ENCODE measurements around the gene VANGL2. TPM values are rescaled to one million over a fixed set of nuclear protein-coding genes. Genes with fewer than 3 reads are reported as not detected.

The VANGL2 gene
- total and polyA plus RNA-seq, 2 of the 4 experiments (the other 2 are of a cell fraction): 0.36 to 3.6 TPM

- Histone ChIP-seq H4K8ac (ENCODE audit: low read depth in 2 of 2, low read length in 2 of 2) (no peak overlapping the region), H3K9me3 (ENCODE audit: control insufficient read depth, insufficient read depth, low read length) (no peaks in the 10 kb centered on the region), H4K20me1 (ENCODE audit: insufficient read depth, low read length) (no peaks in the 10 kb centered on the region), H3K4me2 (ENCODE audit: low read depth, low read length) (no peak overlapping the region), H4K91ac (ENCODE audit: insufficient read depth, low read depth, low read length) (no peak overlapping the region), H3K9me1 (ENCODE audit: insufficient read depth, low read length) (peaks cover 5% of the 10 kb centered on the region; the same call in 1 of the 2 replicates), H3K4ac (ENCODE audit: low read depth, low read length) (no peak overlapping the region), H2BK5ac (ENCODE audit: low read depth, low read length, poor library complexity, severe bottlenecking) (no peak overlapping the region), H2AK5ac (ENCODE audit: low read depth, low read length) (no peak overlapping the region), H3K9ac (ENCODE audit: low read depth, low read length) (no peak overlapping the region), H3K79me1 (ENCODE audit: low read depth in 1 of 2, low read length in 2 of 2) (no peaks in the 10 kb centered on the region), H2BK120ac (ENCODE audit: low read depth, low read length) (no peak overlapping the region), H2AFZ (replicated peaks; ENCODE audit: low read length, poor library complexity) (no peak overlapping the region), H3K18ac (ENCODE audit: low read depth, low read length) (no peak overlapping the region), H2BK15ac (ENCODE audit: low read depth, low read length) (no peak overlapping the region), H3K4me1 (ENCODE audit: control insufficient read depth, insufficient read depth, low read length) (no peaks in the 10 kb centered on the region), H2BK20ac (ENCODE audit: low read depth, low read length) (no peak overlapping the region), H3K56ac (ENCODE audit: extremely low read depth, insufficient read depth, low read length) (no peak overlapping the region), H2AK9ac (replicated peaks; ENCODE audit: low read depth, low read length, poor library complexity) (no peak overlapping the region), H3K23ac (ENCODE audit: low read depth, low read length) (no peak overlapping the region), H4K5ac (ENCODE audit: low read depth, low read length) (no peak overlapping the region), H3K27ac (ENCODE audit: insufficient read depth, low read length) (no peak overlapping the region), H3K27me3 (ENCODE audit: control insufficient read depth, insufficient read depth, low read length) (peaks cover 28% of the 10 kb centered on the region), H3K36me3 (ENCODE audit: control insufficient read depth, insufficient read depth, low read length) (no peaks in the 10 kb centered on the region), H3K14ac (replicated peaks; ENCODE audit: low read depth, low read length) (no peak overlapping the region), H3K4me3 (ENCODE audit: insufficient read depth, low read depth, low read length) (no peak overlapping the region)
- WGBS, 2 experiments (ENCODE audit: extremely low coverage in 2 of 2, insufficient read length in 1 of 2): no CpG with 5 or more reads among the region's 3 CpGs
- ChIA-PET POLR2A (ENCODE audit: unreplicated experiment) (no interaction called here), CTCF (no interaction called here)
- intact Hi-C loops (cut with micrococcal nuclease) (no loop called here), dilution Hi-C loops (cut with HindIII; ENCODE audit: low sequenced_read_pairs, unreplicated experiment) (no loop called here), in situ Hi-C loops (cut with MboI; ENCODE audit: low sequenced_read_pairs) (no loop called here)
- ATAC-seq (ENCODE audit: low read depth): no peak
- TF ChIP-seq CEBPB (IDR thresholded peaks at IDR 0.05; ENCODE audit: low read depth, low read length) (no peak), BHLHE40 (IDR thresholded peaks at IDR 0.05; ENCODE audit: low read depth, low read length) (no peak), SMC3 (IDR thresholded peaks at IDR 0.05; ENCODE audit: low read depth, low read length) (no peak), CHD1 (IDR thresholded peaks at IDR 0.05; ENCODE audit: low read depth, low read length) (no peak), MAFK (IDR thresholded peaks at IDR 0.05; ENCODE audit: low read depth, low read length) (no peak), RAD21 (IDR thresholded peaks at IDR 0.05; ENCODE audit: low read length) (no peak), CTCF (conservative IDR thresholded peaks at IDR 0.05; ENCODE audit: low read depth, low read length) (no peak), FOS (IDR thresholded peaks at IDR 0.05; ENCODE audit: low read depth, low read length) (no peak)
- no TSS peak for BruUV-seq (replicated peaks)
- DNase-seq: no peak
Measured at GRCh38 chr1:160403244-160403643, 2.9 kb downstream of the VANGL2 start.

Measured in IMR-90 (cell line).